ENCODE data around the gene KCNQ1. TPM values are rescaled to one million over a fixed set of nuclear protein-coding genes. Genes with fewer than 3 reads are reported as not detected.

The KCNQ1 gene
- total and polyA plus RNA-seq, 2 donors (not counting 1 experiment from before 2014, with no cell fraction given), result 21.5 to 28.8 TPM

GRCh38 chr11:2519517-2519861 lies 74.7 kb downstream of the KCNQ1 start:
- no CpG with 5 or more reads among the region's 2 CpGs for WGBS (ENCODE audit: insufficient coverage)
- ChIA-PET CTCF (interaction anchor here (2.4 kb wide), 1 partner anchor 12 kb away, joined by 11 read pairs; no protein-coding TSS in a partner anchor), POLR2A (no interaction called here)
- H3K27me3 ChIP-seq (replicated peaks in 1 of 4; ENCODE audit: control extremely low read depth in 1 of 4, control insufficient read depth in 3 of 4, insufficient read depth in 4 of 4, low read length in 3 of 4), result no peaks in the 10 kb centered on the region
- ATAC-seq (ENCODE audit: low read depth) (no peak), DNase-seq (no peak)
- no peaks in the 10 kb centered on the region for H3K36me3 ChIP-seq (replicated peaks in 1 of 2; ENCODE audit: control extremely low read depth in 1 of 2, control insufficient read depth in 1 of 2, extremely low read depth in 1 of 2, insufficient read depth in 2 of 2, low read length in 1 of 2)
- no peak overlapping the region for H3K27ac Mint-ChIP-seq
- TF ChIP-seq CTCF (IDR thresholded peaks at IDR 0.05) (no peak), EZH2 (IDR thresholded peaks at IDR 0.05; ENCODE audit: borderline replicate concordance, insufficient read depth, low read depth, low read length, poor library complexity, severe bottlenecking) (no peak)
- no peak overlapping the region for H3K4me3 ChIP-seq (ENCODE audit: control extremely low read depth in 1 of 5, extremely low read depth in 1 of 5, insufficient read depth in 1 of 5, low read depth in 2 of 5, low read length in 4 of 5)
- H3K27me3 Mint-ChIP-seq, result no peaks in the 10 kb centered on the region
- H3K79me2 ChIP-seq (ENCODE audit: control insufficient read depth, insufficient read depth, low read length), result no peaks in the 10 kb centered on the region
- no peak overlapping the region for H3K27ac ChIP-seq (ENCODE audit: low read length in 2 of 2)
- H2AFZ ChIP-seq (ENCODE audit: insufficient read depth, low read depth, low read length, poor library complexity, severe bottlenecking), result no peak overlapping the region
- H3K9me3 Mint-ChIP-seq (ENCODE audit: insufficient read depth), result no peaks in the 10 kb centered on the region
- H3K9me3 ChIP-seq (ENCODE audit: control extremely low read depth in 1 of 3, control insufficient read depth in 2 of 3, insufficient read depth in 1 of 3, low read length in 2 of 3), result no peaks in the 10 kb centered on the region
- H3K9ac ChIP-seq (ENCODE audit: low read length), result no peak overlapping the region
- H3K4me2 ChIP-seq (replicated peaks; ENCODE audit: low read depth, low read length, poor library complexity, severe bottlenecking), result no peak overlapping the region
- H3K4me1 Mint-ChIP-seq, result peaks cover 6% of the 10 kb centered on the region
- H4K20me1 ChIP-seq (ENCODE audit: control insufficient read depth, insufficient read depth, low read length, poor library complexity, severe bottlenecking), result peaks cover 42% of the 10 kb centered on the region
- H3K4me1 ChIP-seq (ENCODE audit: control insufficient read depth in 2 of 2, insufficient read depth in 2 of 2, low read length in 2 of 2), result peaks cover 0 to 5% of the 10 kb centered on the region in 2 donors
- intact Hi-C loops (cut with micrococcal nuclease), result no loop called here
- no peak overlapping the region for H3K4me3 Mint-ChIP-seq

- POLR2A ChIA-PET, result no interaction called here
- Histone ChIP-seq H2AFZ (ENCODE audit: insufficient read depth, low read depth, low read length, poor library complexity, severe bottlenecking) (no peak overlapping the region), H4K20me1 (ENCODE audit: control insufficient read depth, insufficient read depth, low read length, poor library complexity, severe bottlenecking) (peaks cover 47% of the 10 kb centered on the region), H3K4me1 (ENCODE audit: control insufficient read depth in 2 of 2, insufficient read depth in 2 of 2, low read length in 2 of 2) (peaks cover under 1 to 11% of the 10 kb centered on the region in 2 donors), H3K4me2 (replicated peaks; ENCODE audit: low read depth, low read length, poor library complexity, severe bottlenecking) (no peak overlapping the region), H3K9ac (ENCODE audit: low read length) (no peak overlapping the region), H3K4me3 (ENCODE audit: control extremely low read depth in 1 of 5, extremely low read depth in 1 of 5, insufficient read depth in 1 of 5, low read depth in 2 of 5, low read length in 4 of 5) (no peak overlapping the region), H3K27me3 (replicated peaks in 1 of 4; ENCODE audit: control extremely low read depth in 1 of 4, control insufficient read depth in 3 of 4, insufficient read depth in 4 of 4, low read length in 3 of 4) (no peaks in the 10 kb centered on the region), H3K27ac (ENCODE audit: low read length in 2 of 2) (no peak overlapping the region), H3K36me3 (replicated peaks in 1 of 2; ENCODE audit: control extremely low read depth in 1 of 2, control insufficient read depth in 1 of 2, extremely low read depth in 1 of 2, insufficient read depth in 2 of 2, low read length in 1 of 2) (no peaks in the 10 kb centered on the region), H3K79me2 (ENCODE audit: control insufficient read depth, insufficient read depth, low read length) (no peaks in the 10 kb centered on the region), H3K9me3 (ENCODE audit: control extremely low read depth in 1 of 3, control insufficient read depth in 2 of 3, insufficient read depth in 1 of 3, low read length in 2 of 3) (no peaks in the 10 kb centered on the region)
- ATAC-seq (ENCODE audit: low read depth) (no peak), DNase-seq (no peak)
- Mint-ChIP-seq H3K4me3 (no peak overlapping the region), H3K27me3 (no peaks in the 10 kb centered on the region), H3K27ac (no peak overlapping the region), H3K9me3 (ENCODE audit: insufficient read depth) (no peaks in the 10 kb centered on the region), H3K4me1 (peaks cover 12% of the 10 kb centered on the region)
- CTCF ChIA-PET, result interaction anchor here (2.4 kb wide), 1 partner anchor 12 kb away, joined by 11 read pairs; no protein-coding TSS in a partner anchor
- TF ChIP-seq EZH2 (IDR thresholded peaks at IDR 0.05; ENCODE audit: borderline replicate concordance, insufficient read depth, low read depth, low read length, poor library complexity, severe bottlenecking) (no peak), CTCF (IDR thresholded peaks at IDR 0.05) (no peak)
- intact Hi-C loops (cut with micrococcal nuclease), result no loop called here
- WGBS (ENCODE audit: insufficient coverage), result 95% methylated on average over 24 of the region's 24 CpGs
Measured at GRCh38 chr11:2519862-2520735, 75.3 kb downstream of the KCNQ1 start.

Data from B cell (primary cell).